T-helper 22 cell (primary cell): Measurements from ENCODE around the gene FRS2.

Experiments used
- DNase-seq: peaks from one replicate; pipeline ENCODE4 v3.0.0-alpha.2; 2020; ENCODE audit warnings: low read depth

Gene FRS2

GRCh38 chr12:69501154-69501895 lies 31.1 kb downstream of the FRS2 start:
- DNase-seq: no peak

- DNase-seq: no peak
These were observed 32.3 kb downstream of the FRS2 start for GRCh38 chr12:69502345-69503081.

DNA sequence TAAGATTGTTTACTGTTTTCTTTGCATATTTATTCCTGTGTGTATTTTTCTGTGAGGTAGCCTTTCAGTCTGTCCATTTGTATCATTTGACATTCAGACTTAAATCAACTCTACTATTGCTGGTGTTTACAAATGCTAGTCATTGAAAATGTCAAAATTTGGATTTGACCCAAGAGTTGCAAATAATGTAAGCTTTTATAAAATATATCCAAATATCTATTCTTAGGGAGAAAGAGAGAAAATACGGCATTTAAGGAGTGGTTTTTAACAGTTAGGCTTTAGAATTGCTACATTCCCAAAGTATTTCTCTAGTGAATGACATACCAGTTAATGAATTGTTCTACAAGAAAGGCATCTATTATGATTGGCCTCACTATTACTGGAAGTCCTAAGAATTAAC lies 37.9 kb downstream of the FRS2 start:
- no peak for DNase-seq

DNA sequence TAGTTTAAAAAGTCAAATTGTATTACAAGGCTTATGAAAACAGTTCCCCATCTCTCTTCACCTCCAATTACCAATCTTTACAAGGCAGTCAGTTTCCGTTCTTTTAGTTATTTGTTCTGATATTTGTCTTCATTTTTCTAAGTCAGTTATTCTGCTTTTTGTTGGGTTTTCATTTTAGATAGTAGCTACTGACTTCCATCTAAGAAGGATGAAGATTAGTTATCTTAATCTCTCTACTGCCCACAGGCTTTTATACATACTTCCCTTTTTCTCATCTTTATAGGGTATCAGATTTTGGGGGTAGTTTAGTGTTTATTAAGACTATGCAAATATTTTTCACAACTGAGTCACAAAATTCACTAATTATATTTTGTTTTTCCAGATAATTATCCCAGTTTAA lies 38.4 kb downstream of the FRS2 start:
- DNase-seq: no peak

DNA sequence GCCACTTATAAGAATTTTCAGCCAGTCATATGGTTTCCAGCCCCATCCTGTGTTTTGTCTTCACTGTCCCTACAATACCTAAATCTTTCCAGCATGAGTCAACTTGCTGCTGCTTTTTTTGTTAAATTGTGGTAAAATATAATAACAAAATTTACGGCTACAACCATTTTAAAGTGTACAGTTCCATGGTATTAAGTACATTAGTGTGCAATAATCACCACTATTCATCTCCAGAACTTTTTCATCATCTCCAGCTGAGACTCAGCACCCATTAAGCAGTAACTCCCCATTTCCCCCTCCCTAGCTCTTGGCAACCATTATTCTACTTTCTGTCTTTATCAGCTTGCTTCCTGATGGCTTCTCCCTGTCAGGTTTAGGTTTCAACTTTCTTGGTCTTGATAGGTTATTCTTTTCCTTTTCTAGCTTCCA lies 39.1 kb downstream of the FRS2 start:
- DNase-seq: no peak

DNA sequence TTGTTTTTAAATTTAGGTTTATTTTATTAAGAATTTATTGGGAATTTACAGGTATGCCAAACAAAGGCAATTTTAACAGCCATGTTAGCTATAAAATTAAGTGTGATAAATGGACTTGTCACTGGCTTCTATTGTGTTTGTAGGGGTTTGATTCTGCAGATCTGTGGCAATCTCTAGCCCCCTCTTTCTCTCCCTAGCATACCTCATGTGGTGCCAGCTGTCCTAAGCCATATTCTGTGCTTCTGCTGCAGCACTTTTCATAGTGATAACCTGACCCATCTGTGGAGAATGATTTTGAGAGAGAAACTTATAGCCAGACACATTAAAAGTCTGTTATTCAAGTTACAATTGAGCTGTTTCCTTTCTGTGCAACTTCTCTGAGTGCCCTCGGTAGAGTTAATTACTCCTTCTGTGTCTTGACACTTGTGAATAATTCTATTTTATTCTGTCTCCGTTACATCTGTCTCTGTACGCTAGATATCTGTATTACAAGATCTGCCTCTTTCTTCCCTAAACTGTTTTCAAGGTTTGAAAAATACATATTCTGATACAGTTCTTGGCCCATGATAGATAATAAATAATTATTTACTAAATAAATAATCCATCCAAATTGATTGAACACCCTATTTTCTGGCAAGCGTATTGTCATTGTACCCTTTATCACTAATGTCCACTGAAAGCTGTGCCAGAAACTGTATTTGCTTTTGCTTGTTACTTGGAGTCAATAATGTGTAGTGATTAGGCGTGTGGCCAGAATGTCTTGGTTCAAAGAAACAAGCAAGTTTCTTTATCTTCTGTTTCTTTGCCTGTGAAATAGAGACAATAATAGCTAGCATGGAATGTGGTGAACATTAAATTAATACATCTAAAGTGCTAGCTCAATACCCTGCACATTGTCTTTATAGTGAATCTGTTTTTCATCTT lies 40.0 kb downstream of the FRS2 start:
- DNase-seq: no peak

- no peak for DNase-seq
These were observed 40.8 kb downstream of the FRS2 start for GRCh38 chr12:69511016-69511415.

DNA sequence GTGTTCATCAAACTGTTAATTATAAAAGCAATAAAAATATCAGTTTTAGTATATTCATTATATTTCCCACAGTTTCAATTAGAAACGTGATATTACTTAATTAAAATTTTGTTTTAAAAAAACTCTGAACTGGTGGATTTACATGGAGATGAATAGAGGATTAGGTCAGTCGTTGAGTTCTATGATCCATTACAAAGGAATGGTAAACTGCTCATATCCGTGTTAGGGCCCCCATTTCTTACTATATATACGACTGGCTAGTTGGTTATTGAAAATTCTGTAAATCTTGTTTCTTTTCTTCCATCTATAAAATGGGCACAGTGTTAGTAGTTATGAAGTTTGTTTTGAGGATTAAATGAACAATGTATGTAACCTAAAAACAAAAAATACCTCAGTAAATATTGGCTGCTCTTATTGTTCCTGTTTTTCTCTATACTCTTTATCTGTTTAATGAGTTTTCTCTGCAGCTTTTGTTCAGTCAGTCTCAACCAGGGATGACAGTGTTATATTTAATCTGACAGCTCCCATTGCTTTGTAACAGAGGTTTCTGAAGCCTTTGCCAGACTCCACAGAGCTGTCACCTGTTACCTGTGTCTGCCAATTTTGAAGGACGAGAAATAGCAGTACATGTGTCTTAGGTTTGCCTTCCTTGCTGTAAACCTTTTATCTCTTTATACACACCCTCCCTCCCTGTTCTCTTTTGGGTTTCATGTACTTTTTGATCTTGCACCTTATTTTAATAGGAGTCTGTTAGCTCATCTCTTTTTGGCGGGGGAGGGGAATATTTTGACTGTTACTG lies 41.5 kb downstream of the FRS2 start:
- no peak for DNase-seq

DNA sequence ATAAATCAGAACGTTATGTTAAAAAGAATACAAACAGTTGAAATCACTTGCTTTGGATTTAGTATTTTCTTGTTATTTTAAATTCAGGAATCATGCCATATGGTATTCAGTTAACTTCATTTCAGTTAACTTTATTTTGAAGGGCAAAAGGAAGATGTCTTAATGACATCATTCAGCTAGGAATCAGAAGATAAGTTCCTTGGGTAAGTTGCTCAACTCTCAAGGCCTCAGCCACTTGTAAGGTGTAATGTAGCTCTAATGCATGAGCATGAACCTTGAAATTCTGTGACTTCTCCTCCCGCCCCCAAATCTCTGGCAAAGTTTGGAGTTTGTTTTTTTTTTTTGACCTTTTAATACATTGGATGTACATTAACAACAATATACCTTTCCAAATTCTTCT lies 42.6 kb downstream of the FRS2 start:
- DNase-seq: no peak

GRCh38 chr12:69513297-69513696 lies 43.1 kb downstream of the FRS2 start:
- no peak for DNase-seq

GRCh38 chr12:69514111-69514510 lies 43.9 kb downstream of the FRS2 start:
- DNase-seq: no peak

DNA sequence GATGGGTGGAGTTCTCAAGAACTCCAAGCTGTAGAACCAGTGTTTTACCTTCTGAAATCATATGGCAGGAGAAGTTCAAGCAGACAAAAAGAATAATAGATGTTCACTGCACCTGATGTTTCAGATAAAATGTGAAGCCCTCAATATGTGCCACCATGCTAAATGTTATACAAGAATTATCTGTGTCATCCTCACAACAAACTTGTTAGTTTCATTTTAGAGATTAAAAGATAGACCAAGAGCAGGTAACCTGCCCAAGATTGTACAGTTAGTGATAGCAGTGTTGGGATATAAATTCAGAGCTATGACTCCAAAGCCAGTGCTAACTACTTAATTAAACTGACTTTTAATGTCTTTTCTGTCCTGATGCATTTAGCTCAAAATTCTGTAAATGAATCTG lies 44.7 kb downstream of the FRS2 start:
- DNase-seq: no peak

DNA sequence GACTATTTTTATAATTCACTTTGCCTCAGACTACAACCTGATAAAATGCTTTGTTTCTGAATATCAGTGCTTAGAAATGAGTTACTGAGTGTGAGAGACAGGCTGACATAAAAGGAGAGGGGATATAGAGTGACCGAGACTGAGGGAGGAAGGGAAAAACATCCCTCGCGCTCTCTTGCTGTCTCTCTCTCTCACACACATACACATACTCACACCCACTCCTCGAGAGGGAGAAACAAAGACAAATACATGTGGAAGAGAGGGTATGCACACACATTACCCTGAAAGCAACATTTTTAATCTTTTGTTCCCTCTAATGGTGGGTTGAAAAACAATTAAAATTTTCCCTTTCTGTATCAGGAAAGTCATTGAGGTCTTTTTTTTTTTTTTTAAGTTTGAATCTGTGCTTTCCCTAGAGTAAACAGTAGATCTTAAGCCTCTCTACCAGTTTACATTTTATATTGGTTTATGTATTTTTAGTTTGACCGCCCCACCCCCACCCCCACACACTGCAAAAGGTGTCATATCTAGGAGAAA lies 45.3 kb downstream of the FRS2 start:
- no peak for DNase-seq

GRCh38 chr12:69516950-69517349 lies 46.8 kb downstream of the FRS2 start:
- no peak for DNase-seq

- no peak for DNase-seq
These were observed 47.2 kb downstream of the FRS2 start for GRCh38 chr12:69517406-69517805.

DNA sequence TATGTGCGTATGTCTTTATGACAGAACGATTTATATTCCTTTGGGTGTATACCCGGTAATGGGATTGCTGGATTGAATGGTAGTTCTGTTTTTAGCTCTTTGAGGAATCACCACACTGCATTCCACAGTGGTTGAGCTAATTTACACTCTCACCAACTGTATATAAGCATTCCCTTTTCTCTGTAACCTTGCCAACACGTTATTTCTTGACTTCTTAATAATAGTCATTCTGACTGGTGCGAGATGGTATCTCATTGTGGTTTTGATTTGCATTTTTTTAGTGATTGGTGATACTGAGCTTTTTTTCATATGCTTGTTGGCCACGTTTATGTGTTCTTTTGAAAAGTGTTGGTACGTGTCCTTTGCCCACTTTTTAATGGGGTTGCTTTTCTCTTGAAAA lies 49.7 kb downstream of the FRS2 start:
- no peak for DNase-seq

DNA sequence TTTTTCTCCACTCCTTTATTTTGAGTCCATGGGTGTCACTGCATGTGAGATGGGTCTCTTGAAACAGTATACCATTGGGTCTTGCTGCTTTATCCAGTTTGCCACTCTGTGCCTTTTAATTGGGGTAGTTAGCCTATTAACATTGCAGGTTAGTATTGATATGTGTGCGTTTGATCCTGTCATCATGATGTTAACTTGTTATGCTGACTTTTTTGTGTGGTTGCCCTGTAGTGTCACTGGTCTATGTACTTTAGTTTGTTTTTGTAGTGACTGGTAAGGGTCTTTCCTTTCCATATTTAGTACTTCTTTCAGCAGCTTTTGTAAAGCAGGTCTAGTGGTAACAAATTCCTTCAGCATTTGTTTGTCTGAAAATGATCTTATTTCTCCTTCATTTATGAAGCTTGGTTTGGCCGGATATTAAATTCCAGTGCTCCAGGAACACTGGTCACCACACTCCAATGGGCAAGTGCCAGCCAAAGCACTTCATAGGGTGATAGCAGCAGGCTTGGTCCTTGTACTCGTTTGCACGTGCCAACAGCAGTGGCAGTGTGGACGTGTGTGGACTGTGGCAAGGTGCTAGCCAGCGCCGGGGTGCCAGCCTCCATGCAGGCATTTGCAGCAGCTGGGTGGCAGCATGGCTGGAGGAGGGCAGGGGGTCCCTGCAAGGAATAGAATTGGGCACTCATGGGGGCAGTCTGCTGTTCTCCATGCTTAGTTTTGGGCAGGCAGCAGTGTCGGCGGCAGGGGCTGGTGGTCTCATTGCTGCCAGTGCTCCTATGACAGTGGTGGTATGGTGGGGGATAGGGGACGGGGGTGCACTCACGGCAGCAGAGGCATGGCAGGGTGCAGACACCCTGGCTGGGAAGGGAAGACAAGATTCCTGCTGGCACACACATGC lies 53.5 kb downstream of the FRS2 start:
- no peak for DNase-seq

- DNase-seq: no peak
These were observed 54.1 kb downstream of the FRS2 start for GRCh38 chr12:69524331-69524630.

- DNase-seq: no peak
These were observed 54.7 kb downstream of the FRS2 start for GRCh38 chr12:69524755-69525469.
